ENCODE results near the gene DCHS2.
"Not testable (repeated sequence)": the region's sequence is repeated elsewhere in the genome, so short reads cannot be mapped to it uniquely, and the experiment has no call there.

DCHS2 gene

GRCh38 chr4:154315741-154316140 is 175.9 kb downstream of the DCHS2 start:
- DNase-seq (ENCODE audit: low read depth), result no peak

- no peak for DNase-seq (ENCODE audit: low read depth)
Observed at GRCh38 chr4:154314248-154314647, 177.4 kb downstream of the DCHS2 start.

GRCh38 chr4:154313004-154313585 is 178.5 kb downstream of the DCHS2 start:
- no peak for DNase-seq (ENCODE audit: low read depth)

- DNase-seq (ENCODE audit: low read depth), result no peak
Observed at GRCh38 chr4:154312246-154312645, 179.4 kb downstream of the DCHS2 start.

- no peak for DNase-seq (ENCODE audit: low read depth)
Observed at GRCh38 chr4:154310578-154310977, 181.0 kb downstream of the DCHS2 start.

- DNase-seq (ENCODE audit: low read depth), result no peak
Observed at GRCh38 chr4:154308207-154308606, 183.4 kb downstream of the DCHS2 start.

- DNase-seq (ENCODE audit: low read depth), result no peak
Observed at GRCh38 chr4:154307451-154307850, 184.1 kb downstream of the DCHS2 start.

- DNase-seq (ENCODE audit: low read depth), result no peak
Observed at GRCh38 chr4:154305616-154306015, 186.0 kb downstream of the DCHS2 start.

- no peak for DNase-seq (ENCODE audit: low read depth)
Observed at GRCh38 chr4:154304679-154305078, 186.9 kb downstream of the DCHS2 start.

GRCh38 chr4:154294652-154295350 is 196.8 kb downstream of the DCHS2 start:
- no peak for DNase-seq (ENCODE audit: low read depth)

GRCh38 chr4:154293427-154293826 is 198.2 kb downstream of the DCHS2 start:
- DNase-seq (ENCODE audit: low read depth), result no peak

- DNase-seq (ENCODE audit: low read depth), result no peak
Observed at GRCh38 chr4:154292589-154292988, 199.0 kb downstream of the DCHS2 start.

- DNase-seq (ENCODE audit: low read depth), result peak; percentile 1
Observed at GRCh38 chr4:154277172-154277571, 214.4 kb downstream of the DCHS2 start.

GRCh38 chr4:154276496-154276895 is 215.1 kb downstream of the DCHS2 start:
- DNase-seq (ENCODE audit: low read depth), result no peak

- no peak for DNase-seq (ENCODE audit: low read depth)
Observed at GRCh38 chr4:154254999-154255398, 236.6 kb downstream of the DCHS2 start.

GRCh38 chr4:154234576-154234975 is 257.0 kb downstream of the DCHS2 start:
- DNase-seq (ENCODE audit: low read depth), result no peak

- no peak for DNase-seq (ENCODE audit: low read depth)
Observed at GRCh38 chr4:154231806-154232478, 259.7 kb downstream of the DCHS2 start.

GRCh38 chr4:154230723-154231122 is 260.9 kb downstream of the DCHS2 start:
- no peak for DNase-seq (ENCODE audit: low read depth)

- DNase-seq (ENCODE audit: low read depth), result no peak
Observed at GRCh38 chr4:154230091-154230490, 261.5 kb downstream of the DCHS2 start.

GRCh38 chr4:154222875-154223274 is 268.7 kb downstream of the DCHS2 start:
- DNase-seq (ENCODE audit: low read depth), result no peak

- no peak for DNase-seq (ENCODE audit: low read depth)
Observed at GRCh38 chr4:154218051-154218450, 273.5 kb downstream of the DCHS2 start.

GRCh38 chr4:154217384-154217783 is 274.2 kb downstream of the DCHS2 start:
- not testable (repeated sequence) for DNase-seq (ENCODE audit: low read depth)

GRCh38 chr4:154211506-154211905 is 280.1 kb downstream of the DCHS2 start:
- DNase-seq (ENCODE audit: low read depth), result no peak
